Prostate gland (tissue), 2 donors: ENCODE results near the gene SLC66A3.

Experiments
- POLR2A ChIP-seq: fragments of 450-650 bp; IDR thresholded peaks from one replicate; pipeline ENCODE4 v1.6.1; 2016; ENCODE audit warnings: antibody characterized with exemption, mild to moderate bottlenecking
- POLR2AphosphoS5 ChIP-seq: sonication (generic); formaldehyde crosslinking; IDR thresholded peaks from one replicate; pipeline ENCODE4 v1.6.1; 2017; ENCODE audit warnings: antibody characterized with exemption
- TF ChIP-seq, protein P1 (sequence below), 4 experiments: fragments of 200-600 bp in 2 of 4; fragments of 450-650 bp in 2 of 4; sonication (generic) in 2 of 4; IDR thresholded peaks; 1 replicate in 3 of 4; 2 replicates in 1 of 4; pipeline ENCODE4 v1.5.1; 2016 to 2019; ENCODE audit warnings: antibody characterized with exemption in 4 of 4, mild to moderate bottlenecking in 2 of 4, moderate library complexity in 2 of 4

DNA sequence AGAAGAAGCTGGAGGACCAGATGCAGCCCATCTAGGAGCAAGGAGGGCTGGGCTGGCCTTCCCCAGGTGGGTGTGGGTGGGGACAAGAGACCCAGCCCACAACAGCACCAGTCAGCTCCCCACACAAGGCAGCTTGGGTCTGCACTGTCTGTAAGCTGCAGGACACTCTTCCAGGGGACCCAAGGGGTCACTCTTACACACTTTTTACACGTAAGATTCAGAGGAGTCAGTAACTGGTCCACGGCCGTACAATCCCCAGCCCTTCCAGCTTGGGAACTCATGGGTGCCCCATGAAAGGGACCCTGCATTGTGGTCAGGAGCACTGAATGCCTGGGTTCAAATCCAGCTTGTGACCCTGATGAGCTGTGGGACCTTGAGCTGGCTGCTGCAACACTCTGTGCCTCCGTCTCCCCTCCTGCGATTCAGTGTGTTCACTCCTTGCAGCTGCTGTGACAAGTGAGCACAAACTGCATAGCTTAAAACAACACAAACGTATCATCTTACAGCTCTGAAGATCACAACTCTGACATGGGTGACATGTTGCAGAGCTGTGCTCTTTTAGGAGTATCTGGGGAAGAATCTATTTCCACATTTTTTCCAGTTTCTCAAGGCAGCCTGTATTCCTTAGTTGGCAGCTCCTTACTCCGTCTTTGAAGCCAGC lies 11.1 kb upstream of the SLC66A3 start:
- TF ChIP-seq, protein P1, sequence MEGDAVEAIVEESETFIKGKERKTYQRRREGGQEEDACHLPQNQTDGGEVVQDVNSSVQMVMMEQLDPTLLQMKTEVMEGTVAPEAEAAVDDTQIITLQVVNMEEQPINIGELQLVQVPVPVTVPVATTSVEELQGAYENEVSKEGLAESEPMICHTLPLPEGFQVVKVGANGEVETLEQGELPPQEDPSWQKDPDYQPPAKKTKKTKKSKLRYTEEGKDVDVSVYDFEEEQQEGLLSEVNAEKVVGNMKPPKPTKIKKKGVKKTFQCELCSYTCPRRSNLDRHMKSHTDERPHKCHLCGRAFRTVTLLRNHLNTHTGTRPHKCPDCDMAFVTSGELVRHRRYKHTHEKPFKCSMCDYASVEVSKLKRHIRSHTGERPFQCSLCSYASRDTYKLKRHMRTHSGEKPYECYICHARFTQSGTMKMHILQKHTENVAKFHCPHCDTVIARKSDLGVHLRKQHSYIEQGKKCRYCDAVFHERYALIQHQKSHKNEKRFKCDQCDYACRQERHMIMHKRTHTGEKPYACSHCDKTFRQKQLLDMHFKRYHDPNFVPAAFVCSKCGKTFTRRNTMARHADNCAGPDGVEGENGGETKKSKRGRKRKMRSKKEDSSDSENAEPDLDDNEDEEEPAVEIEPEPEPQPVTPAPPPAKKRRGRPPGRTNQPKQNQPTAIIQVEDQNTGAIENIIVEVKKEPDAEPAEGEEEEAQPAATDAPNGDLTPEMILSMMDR (IDR thresholded peaks at IDR 0.05) = no peak
- TF ChIP-seq POLR2A (no peak), POLR2AphosphoS5 (no peak)
